ENCODE data around the gene TM9SF1. TPM values are rescaled to one million over a fixed set of nuclear protein-coding genes. Genes with fewer than 3 reads are reported as not detected.

TM9SF1 gene
- total and polyA plus RNA-seq, 2 of the 13 experiments (the other 11 are each of a cell fraction or from before 2014, with no cell fraction given), result 83.2 to 110 TPM

GRCh38 chr14:24232121-24232644 is 36.9 kb upstream of the TM9SF1 start, which contains the start of gene NEDD8 (continued):
- TF ChIP-seq ZNF484 (CRISPR knock-in tag; IDR thresholded peaks at IDR 0.05; ENCODE audit: borderline replicate concordance, low read depth), result no peak; the same call in 1 of the 2 replicates
- TF ChIP-seq RFX3 (CRISPR knock-in tag; IDR thresholded peaks at IDR 0.05), result no peak; the same call in 1 of the 2 replicates
- TF ChIP-seq KLF16 (CRISPR knock-in tag; IDR thresholded peaks at IDR 0.05), result peak; percentile 74 to 81; a peak in 1 of 4 replicates
- TF ChIP-seq ZNF674 (CRISPR knock-in tag; IDR thresholded peaks at IDR 0.05; ENCODE audit: low read depth), result peak; percentile 97; the same call in 1 of the 2 replicates
- TF ChIP-seq SCMH1 (CRISPR knock-in tag; IDR thresholded peaks at IDR 0.05; ENCODE audit: borderline replicate concordance), result no peak
- TF ChIP-seq THAP11 (CRISPR knock-in tag; IDR thresholded peaks at IDR 0.05), result peak; percentile 97
- TF ChIP-seq DBP (CRISPR knock-in tag; IDR thresholded peaks at IDR 0.05; ENCODE audit: not compliant biosample characterization), result no peak
- no peak for TF ChIP-seq ARID2 (CRISPR knock-in tag; IDR thresholded peaks at IDR 0.05; ENCODE audit: borderline replicate concordance)
- TF ChIP-seq ATAD3A (CRISPR knock-in tag; IDR thresholded peaks at IDR 0.05), result no peak
- TF ChIP-seq ZNF780A (CRISPR knock-in tag; IDR thresholded peaks at IDR 0.05), result no peak
- peak; percentile 12; the same call in 1 of the 2 replicates for TF ChIP-seq TERF1 (CRISPR knock-in tag; IDR thresholded peaks at IDR 0.05)
- TF ChIP-seq MXD3 (CRISPR knock-in tag; IDR thresholded peaks at IDR 0.05), result peak; percentile 74
- TF ChIP-seq POLR2AphosphoS5 (IDR thresholded peaks at IDR 0.05; ENCODE audit: low read depth, low read length), result peak; percentile 88
- TF ChIP-seq KDM5A (IDR thresholded peaks at IDR 0.05; ENCODE audit: borderline replicate concordance, low read length), result peak; percentile 92
- no peak; the same call in 1 of the 2 replicates for TF ChIP-seq ZNF224 (CRISPR knock-in tag; IDR thresholded peaks at IDR 0.05)
- TF ChIP-seq ZNF83 (CRISPR knock-in tag; IDR thresholded peaks at IDR 0.05; ENCODE audit: borderline replicate concordance), result peak; percentile 37; the same call in 1 of the 2 replicates
- TF ChIP-seq HIVEP1 (CRISPR knock-in tag; IDR thresholded peaks at IDR 0.05), result peak; percentile 38; the same call in 1 of the 2 replicates
- no peak for TF ChIP-seq ZBED4 (CRISPR knock-in tag; IDR thresholded peaks at IDR 0.05; ENCODE audit: borderline replicate concordance)
- TF ChIP-seq, protein P1, sequence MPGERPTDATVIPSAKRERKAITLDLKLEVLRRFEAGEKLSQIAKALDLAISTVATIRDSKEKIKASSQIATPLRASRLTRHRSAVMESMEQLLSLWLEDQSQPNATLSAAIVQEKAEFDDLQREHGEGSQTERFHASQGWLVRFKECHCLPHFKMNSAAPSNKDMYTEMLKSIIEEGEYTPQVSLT (CRISPR knock-in tag; IDR thresholded peaks at IDR 0.05; ENCODE audit: borderline replicate concordance, low read depth), result no peak
- TF ChIP-seq ZNF737 (CRISPR knock-in tag; IDR thresholded peaks at IDR 0.05; ENCODE audit: borderline replicate concordance), result peak; percentile 66; the same call in 1 of the 2 replicates
- no peak; the same call in 1 of the 2 replicates for TF ChIP-seq MAZ (IDR thresholded peaks at IDR 0.05; ENCODE audit: borderline replicate concordance, low read depth, low read length)
- TF ChIP-seq MAZ (CRISPR knock-in tag; IDR thresholded peaks at IDR 0.05; ENCODE audit: low read depth), result peak; percentile 97
